ENCODE measurements around the gene ZMYND10.

The ZMYND10 gene

GRCh38 chr3:50345586-50346234 lies at the start of gene ZMYND10:
Gene ZMYND10 (minus strand): TSS chr3:50345732. CDS start chr3:50345579, 153 bp downstream.
- no peak for DNase-seq (ENCODE audit: low spot score)

GRCh38 chr3:50393061-50393460 lies 47.5 kb upstream of the ZMYND10 start:
- DNase-seq (ENCODE audit: low spot score): no peak

- no peak for DNase-seq (ENCODE audit: low spot score)
Measured at GRCh38 chr3:50392101-50392715, 46.7 kb upstream of the ZMYND10 start.

GRCh38 chr3:50390508-50391224 lies 45.1 kb upstream of the ZMYND10 start:
- DNase-seq (ENCODE audit: low spot score): peak; percentile 95

- DNase-seq (ENCODE audit: low spot score): no peak
Measured at GRCh38 chr3:50389414-50389767, 43.9 kb upstream of the ZMYND10 start.

- no peak for DNase-seq (ENCODE audit: low spot score)
Measured at GRCh38 chr3:50388720-50389413, 43.3 kb upstream of the ZMYND10 start.

GRCh38 chr3:50388016-50388719 lies 42.6 kb upstream of the ZMYND10 start:
- DNase-seq (ENCODE audit: low spot score): peak; percentile 60

GRCh38 chr3:50385754-50386153 lies 40.2 kb upstream of the ZMYND10 start:
- no peak for DNase-seq (ENCODE audit: low spot score)

GRCh38 chr3:50383750-50384149 lies 38.2 kb upstream of the ZMYND10 start:
- DNase-seq (ENCODE audit: low spot score): no peak

GRCh38 chr3:50382722-50383121 lies 37.2 kb upstream of the ZMYND10 start:
- DNase-seq (ENCODE audit: low spot score): no peak

- DNase-seq (ENCODE audit: low spot score): no peak
Measured at GRCh38 chr3:50381383-50381782, 35.9 kb upstream of the ZMYND10 start.

GRCh38 chr3:50380405-50381085 lies 35.0 kb upstream of the ZMYND10 start:
- DNase-seq (ENCODE audit: low spot score): no peak

GRCh38 chr3:50378757-50379156 lies 33.2 kb upstream of the ZMYND10 start:
- no peak for DNase-seq (ENCODE audit: low spot score)

- DNase-seq (ENCODE audit: low spot score): no peak
Measured at GRCh38 chr3:50378024-50378423, 32.5 kb upstream of the ZMYND10 start.

- DNase-seq (ENCODE audit: low spot score): no peak
Measured at GRCh38 chr3:50375258-50375931, 29.9 kb upstream of the ZMYND10 start.

GRCh38 chr3:50374363-50375257 lies 29.1 kb upstream of the ZMYND10 start:
- no peak for DNase-seq (ENCODE audit: low spot score)

GRCh38 chr3:50373146-50374051 lies 27.9 kb upstream of the ZMYND10 start:
- no peak for DNase-seq (ENCODE audit: low spot score)

- no peak for DNase-seq (ENCODE audit: low spot score)
Measured at GRCh38 chr3:50372349-50372748, 26.8 kb upstream of the ZMYND10 start.
